IPS-15b (cell line): ENCODE measurements around the gene CTPS2.
A peak's percentile ranks its signal among the peaks of the same experiment; 100 is the strongest.
"Not testable (repeated sequence)": the region's sequence is repeated elsewhere in the genome, so short reads cannot be mapped to it uniquely, and the experiment has no call there.

Experiments
- H3K27me3 ChIP-seq: one replicate; pipeline ENCODE4 v1.6.1; 2013; ENCODE audit warnings: low read length; ENCODE audit not compliant: control insufficient read depth, insufficient read depth
- H3K36me3 ChIP-seq: one replicate; pipeline ENCODE4 v1.6.1; 2013; ENCODE audit warnings: low read length; ENCODE audit not compliant: control insufficient read depth, insufficient read depth
- H3K4me1 ChIP-seq: one replicate; pipeline ENCODE4 v1.6.1; 2013; ENCODE audit warnings: mild to moderate bottlenecking, low read length; ENCODE audit not compliant: control insufficient read depth, insufficient read depth
- H3K4me3 ChIP-seq: one replicate; pipeline ENCODE4 v1.5.1; 2013; ENCODE audit warnings: low read depth, low read length
- H3K9ac ChIP-seq: one replicate; pipeline ENCODE4 v1.6.1; 2013; ENCODE audit warnings: low read depth, mild to moderate bottlenecking, low read length
- H3K9me3 ChIP-seq: one replicate; pipeline ENCODE4 v1.6.1; 2013; ENCODE audit warnings: mild to moderate bottlenecking, low read length; ENCODE audit not compliant: control insufficient read depth, insufficient read depth

CTPS2 gene

DNA sequence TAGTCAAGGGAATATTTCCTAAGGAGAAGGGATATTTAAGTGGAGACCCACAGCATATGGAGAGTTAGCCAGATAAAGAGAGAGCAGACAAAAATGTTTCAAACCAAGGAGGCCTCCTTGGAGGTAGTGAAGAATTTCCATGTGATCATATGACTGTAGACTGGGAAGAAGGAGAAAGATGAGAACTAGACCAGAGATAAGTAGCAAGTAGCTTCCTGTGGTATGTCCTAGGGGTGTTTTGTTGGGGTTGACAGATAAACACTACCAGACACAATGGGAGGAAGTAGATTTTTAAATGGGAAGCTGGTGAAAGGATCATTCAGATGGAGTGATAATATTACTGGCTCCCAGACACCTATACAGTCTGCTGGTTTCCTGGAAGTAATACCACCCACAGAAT, 20.5 kb upstream of the CTPS2 start:
- H3K4me3 ChIP-seq = no peak overlapping the region

DNA sequence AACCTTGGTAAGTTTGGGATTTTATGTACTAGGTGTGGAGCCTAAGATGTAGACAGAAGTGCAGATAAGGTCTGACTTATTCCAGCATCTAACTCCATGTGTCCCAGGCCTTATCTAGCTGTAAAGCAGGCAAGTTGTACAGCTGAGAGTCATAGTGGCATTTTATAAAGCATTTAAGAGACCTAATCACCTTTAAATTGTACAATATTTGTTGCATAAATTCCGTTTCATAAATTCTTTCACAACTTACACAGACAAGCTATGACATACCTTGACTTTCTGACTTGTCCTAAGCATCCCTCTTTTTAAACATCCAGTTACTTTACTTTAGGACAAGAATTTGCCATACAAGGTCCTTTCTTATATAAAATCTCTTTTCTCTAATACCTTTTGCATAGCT, 18.0 kb upstream of the CTPS2 start:
- Histone ChIP-seq H3K27me3 (no peaks in the 10 kb centered on the region), H3K4me1 (no peaks in the 10 kb centered on the region), H3K9me3 (peaks cover 2% of the 10 kb centered on the region), H3K4me3 (no peak overlapping the region), H3K36me3 (no peaks in the 10 kb centered on the region), H3K9ac (no peak overlapping the region)

More for the DNA sequence above, 20.5 kb upstream of the CTPS2 start:
- Histone ChIP-seq H3K4me1 (no peaks in the 10 kb centered on the region), H3K27me3 (no peaks in the 10 kb centered on the region), H3K36me3 (peaks cover 16% of the 10 kb centered on the region), H3K9ac (no peak overlapping the region), H3K9me3 (peaks cover 2% of the 10 kb centered on the region)

DNA sequence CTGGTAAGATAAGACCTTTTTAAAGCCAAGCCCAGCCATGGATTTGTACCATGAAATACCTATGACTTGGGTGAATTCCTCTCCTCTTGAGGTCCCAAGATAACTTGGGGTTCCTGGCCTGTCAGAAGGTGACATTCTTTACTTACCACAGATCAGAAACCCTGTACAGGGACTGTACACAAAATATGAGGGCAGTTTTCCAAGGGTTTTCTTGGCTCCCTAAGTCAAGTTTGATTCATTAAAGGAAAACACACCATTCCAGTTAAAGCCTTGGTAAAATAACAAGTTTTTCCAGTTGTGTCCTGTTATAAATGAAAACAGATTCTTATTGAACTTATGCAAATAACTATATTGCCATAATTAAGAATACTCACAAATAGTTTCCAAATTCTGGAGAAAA, 15.2 kb upstream of the CTPS2 start:
- Histone ChIP-seq H3K27me3 (no peaks in the 10 kb centered on the region), H3K9me3 (peaks cover 2% of the 10 kb centered on the region), H3K9ac (no peak overlapping the region), H3K4me1 (peaks cover 3% of the 10 kb centered on the region), H3K4me3 (no peak overlapping the region), H3K36me3 (peaks cover 9% of the 10 kb centered on the region)

DNA sequence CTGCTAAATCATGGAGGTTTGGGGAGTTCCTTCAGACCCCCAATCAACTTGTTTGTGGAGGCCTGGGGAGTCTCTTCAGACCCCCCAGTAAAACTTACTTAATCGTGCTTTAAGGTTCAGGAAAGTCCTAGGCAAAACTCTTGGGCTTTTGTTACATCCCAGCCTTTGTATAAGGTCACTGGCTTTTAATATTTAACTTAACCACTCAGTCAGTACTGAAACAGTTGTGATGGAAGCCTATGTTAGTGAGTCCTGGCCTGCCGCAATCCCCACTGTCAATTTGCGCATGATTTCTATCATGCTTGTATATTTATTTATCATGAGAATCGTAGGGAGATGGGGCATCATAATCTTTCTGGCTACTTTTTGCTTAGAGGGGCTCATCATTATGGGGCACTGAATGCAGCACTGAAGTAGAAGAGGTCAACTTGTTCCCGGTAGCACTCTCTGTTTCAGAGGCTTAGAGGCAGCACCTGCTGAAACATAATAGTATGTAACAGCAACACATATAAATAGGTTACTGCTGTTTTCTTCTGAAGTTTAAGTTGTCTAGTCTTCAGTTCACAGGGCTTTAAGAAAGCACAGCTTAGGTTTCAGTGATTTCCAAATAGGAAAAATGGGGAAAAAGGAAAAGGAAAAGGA, 14.0 kb upstream of the CTPS2 start:
- not testable (repeated sequence) for H3K27me3 ChIP-seq, H3K36me3 ChIP-seq, H3K4me3 ChIP-seq, H3K9ac ChIP-seq, H3K4me1 ChIP-seq, H3K9me3 ChIP-seq

DNA sequence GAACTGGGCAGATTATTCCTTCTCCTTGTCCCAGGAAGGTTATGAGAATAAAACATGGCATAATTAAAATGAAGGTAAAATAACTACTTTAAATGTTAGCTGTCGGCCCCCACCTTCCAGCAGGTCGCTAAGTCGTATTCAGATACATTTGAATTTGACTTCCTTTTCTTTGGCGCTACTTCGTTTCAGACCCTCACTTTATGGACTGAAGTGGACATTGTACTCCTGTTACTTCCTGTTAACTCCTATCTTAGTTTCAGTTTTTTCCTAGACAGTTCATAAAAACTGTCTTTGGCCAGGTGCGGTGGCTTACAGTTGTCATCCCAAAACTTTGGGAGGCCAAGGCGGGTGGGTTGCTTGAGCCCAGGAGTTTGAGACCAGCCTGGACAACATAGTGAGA, 12.6 kb upstream of the CTPS2 start:
- Histone ChIP-seq H3K36me3 (peaks cover 9% of the 10 kb centered on the region), H3K4me3 (no peak overlapping the region), H3K9me3 (no peaks in the 10 kb centered on the region), H3K27me3 (no peaks in the 10 kb centered on the region), H3K9ac (no peak overlapping the region), H3K4me1 (peaks cover 6% of the 10 kb centered on the region)

DNA sequence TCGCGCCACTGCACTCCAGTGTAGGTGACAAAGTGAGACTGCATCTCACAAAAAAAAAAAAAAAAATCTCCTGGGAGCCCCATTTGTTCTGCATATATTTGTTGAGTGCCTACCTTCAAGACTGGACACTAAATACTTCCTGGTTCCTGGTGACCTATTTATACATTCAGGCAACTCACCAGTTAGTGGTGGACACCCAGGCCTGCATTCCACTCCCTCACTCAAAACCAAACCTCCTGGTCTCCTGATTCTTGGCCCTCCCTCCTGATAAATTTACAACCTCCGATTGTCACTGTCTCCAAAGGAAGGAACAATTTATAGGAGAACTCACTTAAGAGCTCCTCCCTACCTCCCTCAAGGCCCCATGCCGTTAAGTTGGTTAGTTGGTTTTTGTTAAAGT, 10.0 kb upstream of the CTPS2 start:
- Histone ChIP-seq H3K4me1 (peaks cover 6% of the 10 kb centered on the region), H3K27me3 (no peaks in the 10 kb centered on the region), H3K36me3 (peaks cover 9% of the 10 kb centered on the region), H3K4me3 (no peak overlapping the region), H3K9me3 (no peaks in the 10 kb centered on the region), H3K9ac (peak overlapping the region; percentile 32)

DNA sequence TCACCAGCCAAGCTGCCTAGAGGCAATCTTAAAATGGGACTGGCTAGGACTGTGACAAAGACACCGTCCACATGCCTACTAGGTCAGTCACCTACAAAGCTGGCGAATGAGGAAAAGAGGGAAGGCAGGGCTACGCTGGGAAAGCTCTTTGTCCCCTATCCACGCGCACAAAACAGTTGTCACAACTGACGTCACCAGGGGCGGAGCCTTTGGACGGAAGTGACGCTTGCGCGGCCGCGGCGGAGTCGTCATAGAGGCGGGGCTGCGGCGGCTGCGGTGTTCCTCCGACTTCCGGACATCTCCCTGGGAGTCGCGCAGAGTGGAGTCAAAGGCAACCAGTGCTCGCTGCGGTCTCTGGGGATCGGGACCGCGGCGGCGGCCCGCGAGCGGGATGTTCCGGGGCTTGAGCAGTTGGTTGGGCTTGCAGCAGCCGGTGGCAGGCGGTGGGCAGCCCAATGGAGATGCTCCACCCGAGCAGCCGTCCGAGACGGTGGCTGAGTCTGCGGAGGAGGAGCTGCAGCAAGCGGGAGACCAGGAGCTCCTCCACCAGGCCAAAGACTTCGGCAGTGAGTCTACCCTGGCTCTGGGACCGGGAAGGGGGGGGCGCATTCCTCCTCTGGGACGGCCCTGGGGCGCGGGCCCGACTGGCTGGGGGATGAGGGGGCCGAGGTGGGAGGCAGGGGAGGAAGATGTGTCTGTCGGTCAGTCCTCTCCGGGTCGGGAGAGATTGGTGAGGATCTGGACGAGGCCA, 7.0 kb upstream of the CTPS2 start, which contains the start of gene SYAP1:
TSS of gene SYAP1 (plus strand) at position 279 of the 751 bp plus-strand sequence. CDS start at position 392, 113 bp downstream.
- Histone ChIP-seq H3K27me3 (no peaks in the 10 kb centered on the region), H3K4me3 (peak within 1 kb of the TSS; percentile 93), H3K9me3 (no peaks in the 10 kb centered on the region), H3K9ac (peak within 1 kb of the TSS; percentile 98), H3K4me1 (peaks cover 6% of the 10 kb centered on the region), H3K36me3 (peaks cover 8% of the 10 kb centered on the region)

DNA sequence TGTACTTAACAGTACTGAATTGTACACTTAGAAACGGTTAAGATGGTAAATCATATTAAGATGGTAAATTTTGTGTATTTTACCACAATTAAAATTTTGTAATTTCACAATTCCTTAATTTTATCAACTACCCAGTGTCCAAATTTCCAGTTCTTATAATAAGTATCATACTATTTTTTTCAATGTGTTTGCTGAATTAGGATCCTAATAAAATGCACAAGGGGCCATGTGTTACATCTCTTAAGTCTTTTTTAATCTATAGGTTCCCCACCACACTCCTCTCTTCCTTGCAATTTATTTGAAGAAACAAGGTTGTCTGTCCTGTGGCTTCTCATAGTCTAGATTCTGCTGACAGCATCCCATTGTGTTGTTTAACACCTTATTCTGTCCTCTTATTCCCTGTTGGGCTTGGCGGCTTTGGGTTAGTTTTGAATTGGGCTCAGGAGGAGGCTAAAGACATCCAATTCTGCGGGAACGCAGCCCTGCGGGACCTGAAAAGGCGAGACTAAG, 6.4 kb upstream of the CTPS2 start:
- H3K27me3 ChIP-seq = no peaks in the 10 kb centered on the region

DNA sequence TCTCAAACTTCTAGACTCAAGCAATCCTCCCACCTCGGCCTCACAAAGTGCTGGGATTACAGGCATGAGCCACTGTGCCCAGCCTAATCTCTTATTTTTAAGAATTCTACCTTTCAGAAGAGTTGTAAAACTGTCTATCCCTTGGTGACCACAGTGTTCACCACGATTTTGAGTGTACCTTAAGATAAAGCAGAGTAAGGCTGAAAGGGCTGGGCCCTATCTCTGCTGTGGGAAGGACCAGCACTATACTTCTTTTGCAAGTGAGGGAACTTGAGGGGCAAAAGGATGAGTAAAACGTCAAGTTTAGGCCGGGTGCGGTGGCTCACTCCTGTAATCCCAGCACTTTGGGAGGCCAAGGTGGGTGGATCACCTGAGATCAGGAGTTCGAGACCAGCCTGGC, 4.0 kb upstream of the CTPS2 start:
- not testable (repeated sequence) for H3K9me3 ChIP-seq, H3K27me3 ChIP-seq, H3K4me1 ChIP-seq, H3K9ac ChIP-seq, H3K4me3 ChIP-seq, H3K36me3 ChIP-seq

More for the DNA sequence above, 6.4 kb upstream of the CTPS2 start:
- Histone ChIP-seq H3K4me1 (peaks cover 3% of the 10 kb centered on the region), H3K9ac (peak overlapping the region; percentile 98), H3K36me3 (peaks cover 3% of the 10 kb centered on the region), H3K9me3 (no peaks in the 10 kb centered on the region), H3K4me3 (peak overlapping the region; percentile 93)

DNA sequence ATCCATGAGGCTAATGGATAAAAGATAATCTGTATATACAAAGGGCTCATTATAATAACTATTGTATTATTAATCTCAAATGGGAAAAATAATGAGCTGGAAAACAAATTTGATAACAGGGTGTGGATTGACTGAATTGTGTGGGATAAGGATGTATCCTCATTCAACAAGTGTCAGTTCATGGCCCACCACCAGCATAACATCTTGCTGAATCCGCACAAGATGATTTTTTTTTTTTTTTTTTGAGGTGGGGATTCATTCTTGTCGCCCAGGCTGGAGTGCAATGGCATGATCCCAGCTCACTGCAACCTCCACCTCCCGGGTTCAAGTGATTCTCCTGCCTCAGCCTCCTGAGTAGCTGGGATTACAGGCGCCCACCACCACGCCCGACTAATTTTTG, 3.2 kb upstream of the CTPS2 start:
- H3K27me3 ChIP-seq, H3K4me3 ChIP-seq, H3K9ac ChIP-seq, H3K4me1 ChIP-seq, H3K36me3 ChIP-seq, H3K9me3 ChIP-seq: not testable (repeated sequence)

DNA sequence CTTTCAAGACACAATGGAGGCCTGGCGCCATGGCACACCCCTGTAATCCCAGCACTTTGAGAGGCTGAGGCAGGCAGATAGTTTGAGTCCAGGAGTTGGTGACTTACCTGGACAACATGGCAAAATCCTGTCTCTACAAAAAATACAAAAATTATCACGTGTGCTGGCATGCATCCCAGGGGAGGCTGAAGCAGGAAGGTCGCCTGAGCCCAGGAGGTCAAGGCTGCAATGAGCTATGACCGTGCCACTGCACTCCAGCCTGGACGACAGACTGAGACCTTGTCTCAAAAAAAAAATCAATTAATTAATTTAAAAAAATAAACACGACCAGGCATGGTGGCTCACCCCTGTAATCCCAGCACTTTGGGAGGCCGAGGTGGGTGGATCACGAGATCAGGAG, 2.0 kb upstream of the CTPS2 start:
- Histone ChIP-seq H3K4me3 (no peak overlapping the region), H3K36me3 (no peaks in the 10 kb centered on the region), H3K9me3 (no peaks in the 10 kb centered on the region), H3K4me1 (no peaks in the 10 kb centered on the region), H3K27me3 (no peaks in the 10 kb centered on the region), H3K9ac (no peak overlapping the region)
